ENCODE data around the gene C2orf74.
"Not testable (repeated sequence)": the region's sequence is repeated elsewhere in the genome, so short reads cannot be mapped to it uniquely, and the experiment has no call there.

The C2orf74 gene

GRCh38 chr2:61173116-61173515 is 11.1 kb downstream of the C2orf74 start:
- no peak for DNase-seq (ENCODE audit: low read depth)

GRCh38 chr2:61175036-61175435 is 13.0 kb downstream of the C2orf74 start:
- DNase-seq (ENCODE audit: low read depth) = no peak

- DNase-seq (ENCODE audit: low read depth) = peak; percentile 92
Observed at GRCh38 chr2:61176755-61177726, 15.1 kb downstream of the C2orf74 start.

- peak; percentile 19 for DNase-seq (ENCODE audit: low read depth)
Observed at GRCh38 chr2:61177727-61178549, 15.9 kb downstream of the C2orf74 start.

GRCh38 chr2:61178603-61179545 is 16.9 kb downstream of the C2orf74 start:
- DNase-seq (ENCODE audit: low read depth) = no peak

- DNase-seq (ENCODE audit: low read depth) = no peak
Observed at GRCh38 chr2:61179701-61180639, 18.0 kb downstream of the C2orf74 start.

- DNase-seq (ENCODE audit: low read depth) = no peak
Observed at GRCh38 chr2:61180686-61181085, 18.7 kb downstream of the C2orf74 start.

GRCh38 chr2:61181382-61182058 is 19.5 kb downstream of the C2orf74 start:
- no peak for DNase-seq (ENCODE audit: low read depth)

GRCh38 chr2:61182059-61182383 is 20.0 kb downstream of the C2orf74 start:
- no peak for DNase-seq (ENCODE audit: low read depth)

- no peak for DNase-seq (ENCODE audit: low read depth)
Observed at GRCh38 chr2:61183795-61184194, 21.8 kb downstream of the C2orf74 start.

GRCh38 chr2:61184263-61184662 is 22.3 kb downstream of the C2orf74 start:
- DNase-seq (ENCODE audit: low read depth) = no peak

- no peak for DNase-seq (ENCODE audit: low read depth)
Observed at GRCh38 chr2:61185231-61185728, 23.3 kb downstream of the C2orf74 start.

- no peak for DNase-seq (ENCODE audit: low read depth)
Observed at GRCh38 chr2:61187085-61187484, 25.1 kb downstream of the C2orf74 start.

GRCh38 chr2:61193670-61194561 is 31.9 kb downstream of the C2orf74 start:
- no peak for DNase-seq (ENCODE audit: low read depth)

- DNase-seq (ENCODE audit: low read depth) = not testable (repeated sequence)
Observed at GRCh38 chr2:61194646-61195045, 32.7 kb downstream of the C2orf74 start.

- DNase-seq (ENCODE audit: low read depth) = no peak
Observed at GRCh38 chr2:61196671-61197070, 34.7 kb downstream of the C2orf74 start.

GRCh38 chr2:61205132-61205531 is 43.1 kb downstream of the C2orf74 start:
- DNase-seq (ENCODE audit: low read depth) = no peak

GRCh38 chr2:61210332-61210981 is 48.5 kb downstream of the C2orf74 start:
- no peak for DNase-seq (ENCODE audit: low read depth)

Data from T follicular helper cell (primary cell).